ENCODE results near the gene SPDYE1.
"Not testable (repeated sequence)": the region's sequence is repeated elsewhere in the genome, so short reads cannot be mapped to it uniquely, and the experiment has no call there.

GRCh38 chr7:44039800-44040492 lies 42.2 kb downstream of the SPDYE1 start:
- not testable (repeated sequence) for TF ChIP-seq CTCF (IDR thresholded peaks at IDR 0.05; ENCODE audit: low read depth, low read length, missing input control); SP1 (IDR thresholded peaks at IDR 0.05); REST (IDR thresholded peaks at IDR 0.05); JUND (IDR thresholded peaks at IDR 0.05); MAX (IDR thresholded peaks at IDR 0.05); YY1 (IDR thresholded peaks at IDR 0.05); ATF3 (IDR thresholded peaks at IDR 0.05); HNF4G (IDR thresholded peaks at IDR 0.05); RAD21 (IDR thresholded peaks at IDR 0.05); TAF1 (conservative IDR thresholded peaks at IDR 0.05); GABPA (IDR thresholded peaks at IDR 0.05 in 1 of 2, conservative IDR thresholded peaks at IDR 0.05 in 1 of 2); EGR1 (IDR thresholded peaks at IDR 0.05; ENCODE audit: low read depth in 2 of 2); ZBTB33 (IDR thresholded peaks at IDR 0.05)
